B cell (primary cell): ENCODE data around the gene RGS3. TPM values are rescaled to one million over a fixed set of nuclear protein-coding genes. Genes with fewer than 3 reads are reported as not detected.

Experiments used
- ATAC-seq: fragments of 200-7000 bp; cut with Tn5 transposase; one replicate; pipeline ENCODE4 v1.10.0; 2021; ENCODE audit warnings: low read depth, mild to moderate bottlenecking, moderate number of reproducible peaks, moderate library complexity
- CTCF ChIA-PET: fragments of 350-600 bp; sonication (Branson Sonifier 250); formaldehyde crosslinking; loops from one replicate; lab custom pipeline; 2021; ENCODE audit warnings: antibody characterized with exemption, inconsistent platforms; lab: Charles Lee
- POLR2A ChIA-PET: fragments of 350-600 bp; sonication (Branson Sonifier 250); formaldehyde crosslinking; loops from one replicate; lab custom pipeline; 2021; ENCODE audit warnings: antibody characterized with exemption; lab: Charles Lee
- DNase-seq: peaks from one replicate; pipeline ENCODE4 v3.0.0; 2013
- H2AFZ ChIP-seq: 2 replicates; pipeline ENCODE4 v1.6.1; 2012; ENCODE audit warnings: mild to moderate bottlenecking, low read depth, low read length; ENCODE audit not compliant: insufficient read depth, poor library complexity, severe bottlenecking
- H3K27ac ChIP-seq, 2 donors: 1 replicate in 1 of 2; 2 replicates in 1 of 2; pipeline ENCODE4 v1.5.1; 2012 to 2013; ENCODE audit warnings: low read length in 2 of 2, mild to moderate bottlenecking in 2 of 2, moderate library complexity in 1 of 2
- H3K27me3 ChIP-seq, 4 experiments: fragments of 200-600 bp in 1 of 4; sonication (generic) in 1 of 4; replicated peaks in 1 of 4; 1 replicate in 2 of 4; 2 replicates in 2 of 4; pipeline versions ENCODE4 v1.6.1 to v1.7.0; 2013 to 2016; ENCODE audit warnings: low read length in 3 of 4, mild to moderate bottlenecking in 2 of 4, mixed read lengths in 1 of 4, moderate library complexity in 1 of 4; ENCODE audit not compliant: insufficient read depth in 4 of 4, control insufficient read depth in 3 of 4; ENCODE audit errors: control extremely low read depth in 1 of 4
- H3K36me3 ChIP-seq, 2 experiments: replicated peaks in 1 of 2; 1 replicate in 1 of 2; 2 replicates in 1 of 2; pipeline versions ENCODE4 v1.6.1 to v1.7.1; 2013; ENCODE audit warnings: low read length in 1 of 2; ENCODE audit not compliant: insufficient read depth in 2 of 2, control insufficient read depth in 1 of 2; ENCODE audit errors: control extremely low read depth in 1 of 2, extremely low read depth in 1 of 2
- H3K4me1 ChIP-seq, 2 donors: fragments of 200-600 bp in 1 of 2; sonication (generic) in 1 of 2; 1 replicate in 1 of 2; 2 replicates in 1 of 2; pipeline versions ENCODE4 v1.5.1 to v1.6.1; 2013 to 2017; ENCODE audit warnings: low read length in 2 of 2; ENCODE audit not compliant: control insufficient read depth in 2 of 2, insufficient read depth in 2 of 2
- H3K4me2 ChIP-seq: replicated peaks from 2 replicates; pipeline ENCODE3; 2012; ENCODE audit warnings: mild to moderate bottlenecking, low read depth, low read length; ENCODE audit not compliant: poor library complexity, severe bottlenecking
- H3K4me3 ChIP-seq, 5 experiments: fragments of 200-600 bp in 1 of 5; sonication (generic) in 1 of 5; 1 replicate in 3 of 5; 2 replicates in 2 of 5; pipeline versions ENCODE4 v1.5.1 to v1.7.0; 2011 to 2016; ENCODE audit warnings: low read length in 4 of 5, mild to moderate bottlenecking in 4 of 5, low read depth in 2 of 5, control low read depth in 1 of 5, moderate library complexity in 1 of 5; ENCODE audit not compliant: insufficient read depth in 1 of 5; ENCODE audit errors: control extremely low read depth in 1 of 5, extremely low read depth in 1 of 5
- H3K79me2 ChIP-seq: fragments of 200-600 bp; sonication (generic); one replicate; pipeline ENCODE4 v1.6.0; 2016; ENCODE audit warnings: low read length; ENCODE audit not compliant: control insufficient read depth, insufficient read depth
- H3K9ac ChIP-seq: fragments of 200-600 bp; sonication (generic); 2 replicates; pipeline ENCODE4 v1.6.1; 2017; ENCODE audit warnings: mild to moderate bottlenecking, low read length, moderate library complexity
- H3K9me3 ChIP-seq, 3 donors: one replicate each; pipeline versions ENCODE4 v1.6.1 to v1.7.1; 2013; ENCODE audit warnings: low read length in 2 of 3; ENCODE audit not compliant: control insufficient read depth in 2 of 3, insufficient read depth in 1 of 3; ENCODE audit errors: control extremely low read depth in 1 of 3
- H4K20me1 ChIP-seq: 2 replicates; pipeline ENCODE4 v1.6.0; 2012; ENCODE audit warnings: mild to moderate bottlenecking, low read length; ENCODE audit not compliant: insufficient read depth, control insufficient read depth, poor library complexity, severe bottlenecking
- H3K27ac Mint-ChIP-seq: one replicate; pipeline ENCODE4 v1.8.0; 2021; ENCODE audit warnings: mixed read lengths
- H3K27me3 Mint-ChIP-seq: one replicate; pipeline ENCODE4 v1.8.0; 2021; ENCODE audit warnings: mixed read lengths
- H3K4me1 Mint-ChIP-seq: one replicate; pipeline ENCODE4 v1.8.0; 2021; ENCODE audit warnings: mixed read lengths
- H3K4me3 Mint-ChIP-seq: one replicate; pipeline ENCODE4 v1.8.0; 2021; ENCODE audit warnings: mixed read lengths
- H3K9me3 Mint-ChIP-seq: one replicate; pipeline ENCODE4 v1.8.0; 2022; ENCODE audit warnings: mixed read lengths; ENCODE audit not compliant: insufficient read depth
- CTCF ChIP-seq: fragments of 200-600 bp; IDR thresholded peaks from one replicate; pipeline ENCODE4 v1.8.0; 2022; ENCODE audit warnings: antibody characterized with exemption, mild to moderate bottlenecking
- EZH2 ChIP-seq: IDR thresholded peaks from 2 replicates; pipeline ENCODE4 v1.6.1; 2012; ENCODE audit warnings: borderline replicate concordance, low read depth, mild to moderate bottlenecking, moderate library complexity, low read length; ENCODE audit not compliant: insufficient read depth, poor library complexity, severe bottlenecking
- WGBS: methylation state at CpG from one replicate; pipeline ENCODE4 v1.1.5; 2013; ENCODE audit warnings: missing lambda C conversion rate; ENCODE audit not compliant: insufficient coverage; 5-methylcytosine and 5-hydroxymethylcytosine counted together
- intact Hi-C: fragments of 100-400 bp; cut with micrococcal nuclease; formaldehyde crosslinking; loops from one replicate; pipeline ENCODE4 v1.10.0; 2022
- polyA plus RNA-seq: library from polyadenylated mRNA; depleted of rRNA; stranded (reverse); fragments of >200 nt; gene quantifications from 2 replicates; pipeline ENCODE4 v1.2.3, GENCODE V29; 2012
- total RNA-seq, 2 donors: library from RNA; stranded (reverse); fragments of 120-200 nt in 1 of 2; gene quantifications; 1 replicate in 1 of 2; 2 replicates in 1 of 2; pipeline versions ENCODE4 v1.2.3 to v1.2.4, GENCODE V29; 2013 to 2022

The RGS3 gene
- total and polyA plus RNA-seq, 2 donors (not counting 1 experiment from before 2014, with no cell fraction given): 12.0 to 15.6 TPM

GRCh38 chr9:113454914-113455761 lies 8.4 kb upstream of the RGS3 start:
- no peak overlapping the region for H3K4me2 ChIP-seq
- no peak overlapping the region for H3K27ac Mint-ChIP-seq
- no peak for TF ChIP-seq EZH2
- no peak for TF ChIP-seq CTCF
- intact Hi-C loops: no loop called here
- no peaks in the 10 kb centered on the region for H4K20me1 ChIP-seq
- H3K4me3 Mint-ChIP-seq: no peak overlapping the region
- H3K36me3 ChIP-seq: no peaks in the 10 kb centered on the region
- no peak overlapping the region for H3K9ac ChIP-seq
- ChIA-PET CTCF (interaction anchor here (0.7 to 3.9 kb wide), 6 partner anchors 9 to 202 kb away, joined by 3 to 32 read pairs (median 8); no protein-coding TSS in a partner anchor), POLR2A (interaction anchor here (0.7 kb wide), 1 partner anchor 106 kb away, joined by 7 read pairs; no protein-coding TSS in a partner anchor)
- no peaks in the 10 kb centered on the region for H3K4me1 ChIP-seq
- 60% methylated on average over 2 of the region's 5 CpGs for WGBS
- ATAC-seq: no peak
- no peaks in the 10 kb centered on the region for H3K9me3 Mint-ChIP-seq
- no peak for DNase-seq
- no peaks in the 10 kb centered on the region for H3K27me3 Mint-ChIP-seq
- H2AFZ ChIP-seq: no peak overlapping the region
- no peaks in the 10 kb centered on the region for H3K27me3 ChIP-seq
- no peaks in the 10 kb centered on the region for H3K79me2 ChIP-seq
- H3K9me3 ChIP-seq: no peaks in the 10 kb centered on the region
- H3K27ac ChIP-seq: no peak overlapping the region
- no peak overlapping the region for H3K4me3 ChIP-seq
- no peaks in the 10 kb centered on the region for H3K4me1 Mint-ChIP-seq

- Histone ChIP-seq H3K27me3 (no peaks in the 10 kb centered on the region), H3K9me3 (no peaks in the 10 kb centered on the region), H3K27ac (no peak overlapping the region), H3K9ac (no peak overlapping the region), H3K4me3 (no peak overlapping the region), H3K79me2 (no peaks in the 10 kb centered on the region), H2AFZ (no peak overlapping the region), H3K4me2 (no peak overlapping the region), H4K20me1 (no peaks in the 10 kb centered on the region), H3K36me3 (no peaks in the 10 kb centered on the region), H3K4me1 (no peaks in the 10 kb centered on the region)
- ChIA-PET POLR2A (no interaction called here), CTCF (interaction anchor here (3.2 to 3.9 kb wide), 2 partner anchors 10 to 201 kb away, joined by 11 to 32 read pairs; no protein-coding TSS in a partner anchor)
- DNase-seq (no peak), ATAC-seq (no peak)
- Mint-ChIP-seq H3K9me3 (no peaks in the 10 kb centered on the region), H3K4me1 (no peaks in the 10 kb centered on the region), H3K27ac (no peak overlapping the region), H3K27me3 (no peaks in the 10 kb centered on the region), H3K4me3 (no peak overlapping the region)
- TF ChIP-seq EZH2: no peak
- no peak for TF ChIP-seq CTCF
- intact Hi-C loops: no loop called here
- WGBS: no CpG with 5 or more reads among the region's 2 CpGs
These were observed 7.3 kb upstream of the RGS3 start for GRCh38 chr9:113456235-113456634.
